Suprapubic skin (tissue), 3 donors: Measurements from ENCODE around the gene DEFB119.
"Not testable (repeated sequence)": the region's sequence is repeated elsewhere in the genome, so short reads cannot be mapped to it uniquely, and the experiment has no call there.

ENCODE experiments used
- CTCF ChIP-seq, 2 donors: fragments of 200-600 bp in 1 of 2; fragments of 450-650 bp in 1 of 2; sonication (generic) in 1 of 2; IDR thresholded peaks; one replicate each; pipeline ENCODE4 v1.5.1; 2016 to 2019; ENCODE audit warnings: antibody characterized with exemption in 2 of 2, mild to moderate bottlenecking in 1 of 2, moderate library complexity in 1 of 2
- POLR2AphosphoS5 ChIP-seq, 3 donors: sonication (generic); formaldehyde crosslinking; IDR thresholded peaks; one replicate each; pipeline ENCODE4 v1.6.1; 2017; ENCODE audit warnings: antibody characterized with exemption in 3 of 3

GRCh38 chr20:31364272-31364671 is 26.1 kb downstream of the DEFB119 start:
- TF ChIP-seq POLR2AphosphoS5, CTCF (IDR thresholded peaks at IDR 0.05): not testable (repeated sequence)
